DOHH2 (cell line): ENCODE data around the gene DUOX1.

Experiments used
- CTCF ChIP-seq: fragments of 200-600 bp; sonication (generic); IDR thresholded peaks from one replicate; pipeline ENCODE4 v1.5.1; 2014; ENCODE audit warnings: antibody characterized with exemption, mild to moderate bottlenecking, low read depth, low read length; ENCODE audit not compliant: poor library complexity, severe bottlenecking
- EZH2phosphoT487 ChIP-seq: fragments of 200-600 bp; sonication (generic); IDR thresholded peaks from 2 replicates; pipeline ENCODE4 v1.6.1; 2017; ENCODE audit warnings: borderline replicate concordance, mild to moderate bottlenecking, antibody characterized with exemption, low read length, moderate library complexity, mixed read lengths

- TF ChIP-seq CTCF (no peak), EZH2phosphoT487 (no peak)
These were observed 13.3 kb downstream of the DUOX1 start for GRCh38 chr15:45143056-45143455.
